GM21717 (cell line): Measurements from ENCODE around the gene CABLES1.
"Not testable (repeated sequence)": the region's sequence is repeated elsewhere in the genome, so short reads cannot be mapped to it uniquely, and the experiment has no call there.

Source experiments
- ATAC-seq: cut with Tn5 transposase; IDR thresholded peaks from one replicate; pipeline ENCODE4 v1.9.1; 2021; ENCODE audit warnings: mild to moderate bottlenecking, moderate library complexity; ENCODE audit not compliant: unreplicated experiment

CABLES1 gene

DNA sequence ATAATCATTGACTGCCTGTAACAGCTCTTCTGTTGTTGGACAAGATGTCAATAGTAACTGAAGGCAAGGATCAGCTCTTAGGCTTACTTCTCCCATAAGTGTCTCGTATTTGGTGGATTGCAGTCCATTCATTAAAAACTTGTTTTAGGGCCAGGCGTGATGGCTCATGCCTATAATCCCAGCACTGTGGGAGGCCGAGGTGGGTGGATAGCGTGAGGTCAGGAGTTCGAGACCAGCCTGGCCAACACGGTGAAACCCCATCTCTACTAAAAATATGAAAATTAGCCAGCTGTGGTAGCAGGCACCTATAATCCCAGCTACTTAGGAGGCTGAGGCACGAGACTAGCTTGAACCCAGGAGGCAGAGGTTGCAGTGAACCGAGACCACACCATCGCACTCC is 26.1 kb upstream of the CABLES1 start:
- not testable (repeated sequence) for ATAC-seq

GRCh38 chr18:23113576-23113975 is 21.7 kb upstream of the CABLES1 start:
- ATAC-seq: no peak

DNA sequence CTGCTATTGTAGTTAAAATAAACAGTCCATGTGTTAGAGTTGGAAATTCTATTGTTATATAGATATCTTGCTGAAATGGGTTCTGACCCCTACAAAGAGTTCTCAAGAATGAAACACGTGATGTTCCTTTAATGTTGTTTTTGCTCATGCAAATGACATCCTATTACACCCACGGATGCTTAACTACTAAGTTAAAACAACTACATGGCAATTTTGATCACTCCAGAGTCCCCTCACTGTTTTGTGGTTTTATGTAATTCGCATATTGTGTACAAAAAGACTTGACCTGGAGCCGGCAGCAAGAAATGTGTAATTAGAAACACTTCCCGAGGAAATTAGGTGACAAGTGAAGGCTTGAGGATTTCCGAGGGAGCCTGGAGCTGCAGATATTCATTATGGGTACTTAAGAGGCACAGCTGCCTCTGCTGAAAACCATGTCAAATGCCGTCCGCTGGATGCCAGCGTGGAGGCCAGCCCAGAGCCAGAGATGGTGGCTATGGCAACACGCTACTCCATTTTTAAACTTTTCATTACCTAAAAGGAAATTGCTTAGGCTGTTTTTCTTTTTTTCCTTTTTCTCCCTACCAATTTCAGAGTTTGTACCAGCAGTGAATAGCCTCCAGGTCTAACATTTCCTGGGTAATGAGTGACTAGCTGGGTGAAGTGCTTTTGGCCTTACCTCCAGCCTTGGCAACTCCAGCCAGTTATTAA is 21.0 kb upstream of the CABLES1 start:
- ATAC-seq: no peak

- ATAC-seq: no peak
Observed at GRCh38 chr18:23114911-23115310, 20.4 kb upstream of the CABLES1 start.

DNA sequence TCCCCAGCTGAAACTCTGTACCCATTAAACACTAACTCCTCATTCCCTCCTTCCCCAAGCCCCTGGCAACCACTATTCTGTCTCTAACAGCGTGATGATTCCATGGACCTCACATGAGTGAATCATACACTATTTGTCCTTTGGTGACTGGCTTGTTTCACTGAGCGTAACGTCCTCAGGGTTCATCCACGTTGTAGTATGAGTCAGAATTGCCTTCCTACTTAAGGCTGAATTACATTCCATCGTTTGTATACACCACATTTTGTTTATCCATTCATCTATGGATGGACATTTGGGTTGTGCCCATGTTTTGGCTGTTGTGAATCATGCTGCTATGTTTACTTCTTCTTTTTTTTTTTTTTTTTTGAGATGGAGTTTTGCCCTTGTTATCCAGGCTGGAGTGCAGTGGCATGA is 19.6 kb upstream of the CABLES1 start:
- no peak for ATAC-seq

GRCh38 chr18:23121133-23121532 is 14.2 kb upstream of the CABLES1 start:
- ATAC-seq: no peak

GRCh38 chr18:23122334-23123229 is 12.7 kb upstream of the CABLES1 start:
- no peak for ATAC-seq

DNA sequence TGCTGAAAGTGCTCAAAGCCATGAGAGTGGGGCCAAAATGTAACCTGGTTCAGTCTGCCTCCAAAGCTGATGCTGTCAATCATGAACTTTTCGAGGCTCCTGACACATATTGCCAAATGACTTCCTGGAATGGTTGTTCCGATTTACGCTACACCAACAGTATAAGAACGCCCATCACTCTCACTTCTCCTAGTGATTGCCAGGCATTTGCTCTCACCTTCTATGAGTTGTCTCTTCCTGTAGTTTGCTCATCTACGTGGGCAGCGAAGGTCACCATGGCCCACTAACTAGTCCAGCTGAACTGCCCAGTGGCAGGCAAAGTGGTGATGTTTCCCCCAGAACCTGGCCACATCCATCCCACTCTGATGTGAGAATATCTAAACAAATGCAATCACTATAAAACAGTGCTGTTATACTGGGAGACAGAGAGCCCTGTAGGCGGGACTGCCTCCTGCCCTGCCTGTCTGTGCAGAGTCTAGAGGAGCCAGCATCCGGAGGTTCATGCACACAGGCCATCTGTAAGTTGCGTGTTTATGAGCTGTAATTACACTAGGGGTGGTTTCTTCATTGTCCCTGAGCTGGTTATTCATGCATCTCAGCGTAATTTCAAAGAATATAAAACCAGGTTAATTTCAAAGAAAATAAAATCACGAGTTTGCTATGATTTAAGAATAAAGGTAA is 8.8 kb upstream of the CABLES1 start:
- ATAC-seq: no peak

- ATAC-seq: no peak
Observed at GRCh38 chr18:23127090-23127489, 8.2 kb upstream of the CABLES1 start.

DNA sequence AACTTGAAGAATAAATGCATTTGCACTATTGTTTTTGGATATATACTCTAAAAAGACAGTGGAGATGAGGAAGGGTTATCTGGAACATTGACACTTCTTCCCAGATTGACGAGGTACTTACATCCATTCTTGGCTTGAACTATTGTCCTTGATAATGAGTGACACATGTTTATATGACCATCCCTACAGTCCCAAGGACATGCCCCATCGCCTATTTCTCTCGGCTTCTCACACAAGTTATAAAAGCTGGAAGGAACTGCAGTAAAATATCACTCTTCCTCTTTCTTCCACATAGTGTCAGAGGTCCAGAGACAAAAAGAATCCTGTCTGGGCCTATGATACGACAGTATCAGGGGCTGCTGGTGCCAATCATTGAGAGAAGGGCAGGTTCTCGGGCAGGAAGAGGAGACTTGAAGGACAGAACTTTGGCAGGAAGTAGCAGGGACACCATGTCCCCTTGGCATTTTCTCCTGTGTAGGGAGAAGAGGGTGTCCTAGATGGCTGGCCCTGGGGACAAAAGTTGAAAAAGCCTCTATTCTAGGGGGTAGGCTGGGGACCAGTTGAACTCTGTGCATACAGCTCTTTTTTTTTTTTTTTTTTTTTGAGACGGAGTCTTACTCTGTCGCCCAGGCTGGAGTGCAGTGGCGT is 5.8 kb upstream of the CABLES1 start:
- no peak for ATAC-seq

DNA sequence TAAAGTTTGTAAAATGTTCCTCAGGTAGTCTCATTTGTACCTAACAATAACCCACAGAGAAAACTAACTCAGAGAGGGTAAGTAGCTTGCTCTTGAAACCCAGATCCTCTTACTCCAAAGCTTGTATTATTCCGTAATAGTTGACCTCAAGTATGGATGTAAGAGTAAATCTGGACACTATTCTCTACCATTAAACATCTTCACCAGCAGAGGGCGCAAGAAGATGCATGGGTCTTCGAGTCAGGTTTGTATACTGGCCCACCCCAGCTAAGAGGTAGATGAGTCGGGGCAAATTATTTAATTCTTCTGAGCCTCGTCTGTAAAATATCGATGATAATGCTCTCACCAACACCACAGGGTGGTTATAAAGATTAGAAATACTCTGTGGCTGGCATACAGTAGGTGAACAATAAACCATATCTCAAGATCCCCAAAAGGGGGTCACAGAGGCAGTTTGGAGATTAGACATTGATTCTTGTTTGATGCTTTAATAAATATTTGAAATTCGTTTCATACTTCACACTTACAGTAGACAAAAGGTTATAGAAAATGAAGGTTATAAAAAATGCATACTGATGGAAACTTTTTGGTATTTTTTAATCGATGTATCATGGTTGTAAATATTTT is 3.5 kb upstream of the CABLES1 start:
- no peak for ATAC-seq

- peak; percentile 34 for ATAC-seq
Observed at GRCh38 chr18:23133860-23134779, 1.2 kb upstream of the CABLES1 start.

- peak; percentile 34 for ATAC-seq
Observed at GRCh38 chr18:23135550-23136325, 453 bp downstream of the CABLES1 start.

GRCh38 chr18:23136326-23137096 is 1.2 kb downstream of the CABLES1 start:
- peak; percentile 25 for ATAC-seq

- ATAC-seq: no peak
Observed at GRCh38 chr18:23137097-23137635, 1.9 kb downstream of the CABLES1 start.

DNA sequence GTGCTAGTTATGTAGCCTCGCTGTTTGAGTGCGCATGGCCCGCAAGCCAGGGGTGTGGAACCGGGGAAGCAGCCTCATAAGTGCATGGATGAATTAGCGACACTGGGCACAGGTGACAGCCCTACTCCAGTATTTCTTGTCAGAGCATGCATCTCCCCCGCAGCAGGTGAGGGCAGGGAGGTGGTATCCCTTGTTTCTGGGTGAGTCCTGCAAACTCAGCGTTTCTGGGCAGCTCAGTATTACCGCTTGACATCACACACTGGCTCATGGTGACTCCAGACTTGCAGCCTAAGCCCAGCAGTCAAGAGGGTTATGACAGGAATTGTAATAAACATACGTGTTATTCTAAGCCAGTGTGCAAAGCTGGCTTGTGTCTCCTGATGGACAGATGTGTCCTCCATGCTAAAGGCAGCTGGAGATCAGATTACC is 2.5 kb downstream of the CABLES1 start:
- no peak for ATAC-seq

DNA sequence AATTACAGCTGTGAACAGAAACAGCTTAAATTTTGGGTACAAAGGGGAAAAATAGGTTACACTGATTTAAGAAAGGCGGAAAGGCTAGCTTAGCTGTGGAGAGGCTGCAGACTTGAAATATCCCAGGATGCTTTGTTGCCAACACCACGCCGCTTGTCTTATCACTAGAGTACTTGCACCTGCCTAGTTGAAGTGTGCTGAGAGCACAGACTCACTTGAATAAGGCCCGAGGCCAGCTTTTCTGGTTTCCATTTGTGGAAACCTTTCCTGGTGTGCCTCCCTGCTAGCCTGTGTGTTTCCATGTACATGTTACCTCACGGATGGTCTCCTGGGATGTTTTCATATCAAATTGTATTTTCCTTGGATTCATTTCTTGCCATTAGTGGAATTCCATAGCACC is 3.2 kb downstream of the CABLES1 start:
- no peak for ATAC-seq
